Body of pancreas (tissue), 4 donors: Measurements from ENCODE around the gene OR4C6.

Source experiments
- POLR2A ChIP-seq, 3 donors: fragments of 450-650 bp; IDR thresholded peaks; one replicate each; pipeline ENCODE4 v1.6.1; 2016; ENCODE audit warnings: antibody characterized with exemption in 3 of 3, mild to moderate bottlenecking in 2 of 3
- TF ChIP-seq, protein P1 (sequence below), 7 experiments: fragments of 450-650 bp in 4 of 7; fragments of 200-600 bp in 3 of 7; sonication (generic) in 3 of 7; IDR thresholded peaks; one replicate each; pipeline ENCODE4 v1.5.1; 2016 to 2019; ENCODE audit warnings: antibody characterized with exemption in 7 of 7

DNA sequence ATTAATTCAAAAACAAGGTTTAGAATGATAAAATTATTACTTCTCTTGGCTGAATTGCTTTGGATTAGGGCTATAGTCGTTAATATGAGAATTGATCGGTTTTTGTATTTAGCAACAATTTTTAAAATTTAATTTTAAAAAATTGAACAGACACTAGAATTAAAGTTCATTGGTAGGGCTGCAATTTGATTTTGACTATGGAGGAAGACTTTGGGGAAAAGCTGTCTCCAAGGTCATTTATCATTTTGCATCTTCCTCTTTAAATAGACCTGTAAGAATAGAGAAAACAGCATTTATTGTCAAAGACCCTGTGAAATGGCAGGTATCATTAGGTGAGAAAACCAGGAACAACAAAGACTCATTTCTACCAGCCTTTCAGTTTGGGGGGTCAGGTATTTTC lies 14.0 kb upstream of the OR4C6 start, which contains the start of gene OR4S2:
- no peak for TF ChIP-seq POLR2A (IDR thresholded peaks at IDR 0.05)
- TF ChIP-seq, protein P1, sequence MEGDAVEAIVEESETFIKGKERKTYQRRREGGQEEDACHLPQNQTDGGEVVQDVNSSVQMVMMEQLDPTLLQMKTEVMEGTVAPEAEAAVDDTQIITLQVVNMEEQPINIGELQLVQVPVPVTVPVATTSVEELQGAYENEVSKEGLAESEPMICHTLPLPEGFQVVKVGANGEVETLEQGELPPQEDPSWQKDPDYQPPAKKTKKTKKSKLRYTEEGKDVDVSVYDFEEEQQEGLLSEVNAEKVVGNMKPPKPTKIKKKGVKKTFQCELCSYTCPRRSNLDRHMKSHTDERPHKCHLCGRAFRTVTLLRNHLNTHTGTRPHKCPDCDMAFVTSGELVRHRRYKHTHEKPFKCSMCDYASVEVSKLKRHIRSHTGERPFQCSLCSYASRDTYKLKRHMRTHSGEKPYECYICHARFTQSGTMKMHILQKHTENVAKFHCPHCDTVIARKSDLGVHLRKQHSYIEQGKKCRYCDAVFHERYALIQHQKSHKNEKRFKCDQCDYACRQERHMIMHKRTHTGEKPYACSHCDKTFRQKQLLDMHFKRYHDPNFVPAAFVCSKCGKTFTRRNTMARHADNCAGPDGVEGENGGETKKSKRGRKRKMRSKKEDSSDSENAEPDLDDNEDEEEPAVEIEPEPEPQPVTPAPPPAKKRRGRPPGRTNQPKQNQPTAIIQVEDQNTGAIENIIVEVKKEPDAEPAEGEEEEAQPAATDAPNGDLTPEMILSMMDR (IDR thresholded peaks at IDR 0.05), result no peak
